CD4-positive, alpha-beta T cell (primary cell): ENCODE measurements around the gene ZNF200. TPM values are rescaled to one million over a fixed set of nuclear protein-coding genes. Genes with fewer than 3 reads are reported as not detected.

Source experiments
- ATAC-seq: fragments of 200-7000 bp; cut with Tn5 transposase; one replicate; pipeline ENCODE4 v1.10.0; 2022; ENCODE audit warnings: mild to moderate bottlenecking; ENCODE audit not compliant: poor library complexity
- CTCF ChIA-PET: fragments of 350-600 bp; sonication (Branson Sonifier 250); formaldehyde crosslinking; loops from one replicate; lab custom pipeline; 2021; ENCODE audit warnings: antibody characterized with exemption, inconsistent platforms; lab: Charles Lee
- POLR2A ChIA-PET: fragments of 350-600 bp; sonication (Branson Sonifier 250); formaldehyde crosslinking; loops from one replicate; lab custom pipeline; 2021; ENCODE audit warnings: antibody characterized with exemption, inconsistent platforms; lab: Charles Lee
- DNase-seq, 14 experiments: peaks; one replicate each; pipeline ENCODE4 v3.0.0-alpha.2; 2013 to 2020; ENCODE audit warnings: mixed read lengths in 2 of 14
- H3K27ac ChIP-seq, 2 donors: one replicate each; pipeline versions ENCODE4 v1.5.1 to v1.7.0; 2013; ENCODE audit warnings: low read length in 2 of 2, low read depth in 1 of 2, mild to moderate bottlenecking in 1 of 2
- H3K27me3 ChIP-seq, 2 experiments: 1 replicate in 1 of 2; 2 replicates in 1 of 2; pipeline versions ENCODE4 v1.6.1 to v1.7.0; 2013; ENCODE audit warnings: low read length in 2 of 2, control low read depth in 1 of 2, mild to moderate bottlenecking in 1 of 2, moderate library complexity in 1 of 2; ENCODE audit not compliant: insufficient read depth in 2 of 2, control insufficient read depth in 1 of 2
- H3K36me3 ChIP-seq: one replicate; pipeline ENCODE4 v1.6.1; 2013; ENCODE audit warnings: low read length, control low read depth; ENCODE audit not compliant: insufficient read depth
- H3K4me1 ChIP-seq: one replicate; pipeline ENCODE4 v1.6.1; 2013; ENCODE audit warnings: low read length, control low read depth; ENCODE audit not compliant: insufficient read depth
- H3K4me3 ChIP-seq: one replicate; pipeline ENCODE4 v1.5.1; 2013; ENCODE audit warnings: mild to moderate bottlenecking, low read length, moderate library complexity
- H3K9me3 ChIP-seq, 2 experiments: 1 replicate in 1 of 2; 2 replicates in 1 of 2; pipeline versions ENCODE4 v1.6.1 to v1.7.0; 2013; ENCODE audit warnings: low read length in 2 of 2, mild to moderate bottlenecking in 2 of 2, control low read depth in 1 of 2, moderate library complexity in 1 of 2; ENCODE audit not compliant: control insufficient read depth in 1 of 2, insufficient read depth in 1 of 2
- H3K27ac Mint-ChIP-seq: one replicate; pipeline ENCODE4 v1.8.0; 2020; ENCODE audit warnings: mixed read lengths
- H3K27me3 Mint-ChIP-seq: one replicate; pipeline ENCODE4 v1.8.0; 2021; ENCODE audit warnings: mixed read lengths
- H3K36me3 Mint-ChIP-seq: one replicate; pipeline ENCODE4 v1.8.0; 2021; ENCODE audit warnings: low read depth, mixed read lengths
- H3K4me1 Mint-ChIP-seq: one replicate; pipeline ENCODE4 v1.8.0; 2021; ENCODE audit warnings: low read depth, mixed read lengths
- H3K4me3 Mint-ChIP-seq: one replicate; pipeline ENCODE4 v1.8.0; 2020; ENCODE audit warnings: mild to moderate bottlenecking, mixed read lengths
- H3K9me3 Mint-ChIP-seq: one replicate; pipeline ENCODE4 v1.8.0; 2020; ENCODE audit warnings: mixed read lengths
- CTCF ChIP-seq: fragments of 200-600 bp; IDR thresholded peaks from one replicate; pipeline ENCODE4 v1.8.0; 2022; ENCODE audit warnings: antibody characterized with exemption, mild to moderate bottlenecking
- intact Hi-C, 2 experiments: fragments of 100-400 bp; cut with DNase I in 1 of 2; cut with micrococcal nuclease in 1 of 2; formaldehyde crosslinking; loops; one replicate each; pipeline versions ENCODE4 v1.15.1 to v1.9.0; 2023 to 2025; cut with DNase I, micrococcal nuclease
- total RNA-seq, 174 experiments: library from RNA in 2 of 174; stranded (reverse) in 2 of 174; gene quantifications; one replicate each; pipeline ENCODE4 v1.2.3 and lab custom pipeline; 2021 to 2026

ZNF200 gene
- total RNA-seq, 2 experiments from 2014 or later, result 7.0 to 7.2 TPM

DNA sequence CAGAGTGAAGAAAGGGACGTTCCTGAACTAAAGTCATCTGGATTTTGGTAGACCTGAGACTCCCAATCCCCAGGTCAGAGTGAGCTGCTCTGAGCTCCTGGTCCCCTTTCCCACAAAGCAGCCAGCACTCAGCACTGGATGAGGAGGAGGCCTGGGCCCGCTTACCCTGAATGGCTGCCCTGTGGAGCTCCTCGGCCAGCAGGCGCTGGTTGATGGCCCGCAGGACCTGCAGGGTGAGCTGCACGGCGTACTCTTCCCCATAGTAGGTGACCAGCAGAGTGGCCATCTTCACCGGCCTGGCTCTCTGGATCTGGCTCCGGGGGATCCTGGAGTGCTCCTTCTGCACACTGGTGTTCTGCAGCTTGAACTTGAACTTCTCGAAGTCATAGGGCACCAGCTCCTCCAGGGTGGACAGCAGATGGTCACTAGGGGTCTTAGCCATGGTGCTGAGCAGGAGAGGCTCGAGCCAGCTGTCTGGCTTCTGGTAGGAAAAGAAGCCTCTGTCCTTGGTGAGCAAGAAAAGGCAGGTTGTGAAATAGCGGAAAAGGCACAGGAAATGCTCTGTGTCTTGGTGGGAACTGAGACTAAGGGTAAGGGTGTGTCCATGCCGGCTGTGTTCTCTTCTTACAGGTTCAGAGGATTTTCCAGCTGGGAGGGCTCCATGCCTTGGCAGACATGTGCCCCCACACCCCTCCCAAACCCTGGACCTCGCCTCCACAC is 21.3 kb upstream of the ZNF200 start, which contains the start of gene MEFV:
MEFV (minus strand) TSS at position 488 of the 720 bp plus-strand sequence; CDS start at position 442, 46 bp downstream.
- H3K27ac ChIP-seq, result no peak within 1 kb of the TSS
- ChIA-PET CTCF (interaction anchor here (1.1 kb wide), 1 partner anchor 17 kb away, joined by 3 read pairs; no protein-coding TSS in a partner anchor), POLR2A (interaction anchor here (1.0 kb wide), 1 partner anchor 26 kb away, joined by 3 read pairs; no protein-coding TSS in a partner anchor)
- no peak for TF ChIP-seq CTCF
- Mint-ChIP-seq H3K9me3 (no peaks in the 10 kb centered on the region), H3K27ac (no peak within 1 kb of the TSS), H3K4me1 (no peaks in the 10 kb centered on the region), H3K36me3 (no peaks in the 10 kb centered on the region), H3K4me3 (no peak within 1 kb of the TSS), H3K27me3 (no peaks in the 10 kb centered on the region)
- H3K36me3 ChIP-seq, result no peaks in the 10 kb centered on the region
- H3K27me3 ChIP-seq, result peaks cover 0 to 2% of the 10 kb centered on the region in 2 experiments
- peaks cover 5% of the 10 kb centered on the region for H3K4me1 ChIP-seq
- ATAC-seq (no peak), DNase-seq (peak in 2 of 14 experiments; percentile 53 to 59)
- no peaks in the 10 kb centered on the region for H3K9me3 ChIP-seq
- intact Hi-C loops, result loop anchor here in 1 of 2 experiments (2.0 kb wide), 1 partner anchor 14 kb away; no protein-coding TSS in a partner anchor
- peak within 1 kb of the TSS; percentile 39 for H3K4me3 ChIP-seq

- CTCF ChIA-PET, result no interaction called here
- Mint-ChIP-seq H3K4me3 (no peak overlapping the region), H3K4me1 (no peaks in the 10 kb centered on the region), H3K27ac (no peak overlapping the region), H3K27me3 (no peaks in the 10 kb centered on the region), H3K36me3 (no peaks in the 10 kb centered on the region), H3K9me3 (no peaks in the 10 kb centered on the region)
- DNase-seq (no peak), ATAC-seq (no peak)
- Histone ChIP-seq H3K9me3 (no peaks in the 10 kb centered on the region), H3K36me3 (no peaks in the 10 kb centered on the region), H3K4me3 (no peak overlapping the region), H3K4me1 (peaks cover 5% of the 10 kb centered on the region), H3K27me3 (peaks cover 0 to 2% of the 10 kb centered on the region in 2 experiments), H3K27ac (no peak overlapping the region)
- intact Hi-C loops, result no loop called here
- POLR2A ChIA-PET, result interaction anchor here (0.7 kb wide), 1 partner anchor 9 kb away, joined by 4 read pairs; no protein-coding TSS in a partner anchor
- TF ChIP-seq CTCF, result no peak
Observed at GRCh38 chr16:3254309-3254708, 19.4 kb upstream of the ZNF200 start.

- Mint-ChIP-seq H3K36me3 (no peaks in the 10 kb centered on the region), H3K4me3 (no peak overlapping the region), H3K27ac (no peak overlapping the region), H3K27me3 (no peaks in the 10 kb centered on the region), H3K9me3 (no peaks in the 10 kb centered on the region), H3K4me1 (no peaks in the 10 kb centered on the region)
- peaks cover 0 to 2% of the 10 kb centered on the region in 2 experiments for H3K27me3 ChIP-seq
- H3K4me1 ChIP-seq, result peaks cover 5% of the 10 kb centered on the region
- H3K9me3 ChIP-seq, result no peaks in the 10 kb centered on the region
- ChIA-PET CTCF (interaction anchor here (1.1 kb wide), 1 partner anchor 123 kb away, joined by 3 read pairs; no protein-coding TSS in a partner anchor), POLR2A (interaction anchor here (0.6 to 1.0 kb wide), 2 partner anchors 10 to 20 kb away, joined by 3 read pairs; no protein-coding TSS in a partner anchor)
- no peaks in the 10 kb centered on the region for H3K36me3 ChIP-seq
- no peak for DNase-seq
- intact Hi-C loops, result no loop called here
- H3K27ac ChIP-seq, result no peak overlapping the region
- TF ChIP-seq CTCF, result no peak
- no peak overlapping the region for H3K4me3 ChIP-seq
- ATAC-seq, result no peak
Observed at GRCh38 chr16:3252967-3253366, 18.0 kb upstream of the ZNF200 start.
